ENCODE data around the gene CDH13. TPM values are rescaled to one million over a fixed set of nuclear protein-coding genes. Genes with fewer than 3 reads are reported as not detected.

Gene CDH13
- total RNA-seq, 1 donor from 2014 or later, result not detected

DNA sequence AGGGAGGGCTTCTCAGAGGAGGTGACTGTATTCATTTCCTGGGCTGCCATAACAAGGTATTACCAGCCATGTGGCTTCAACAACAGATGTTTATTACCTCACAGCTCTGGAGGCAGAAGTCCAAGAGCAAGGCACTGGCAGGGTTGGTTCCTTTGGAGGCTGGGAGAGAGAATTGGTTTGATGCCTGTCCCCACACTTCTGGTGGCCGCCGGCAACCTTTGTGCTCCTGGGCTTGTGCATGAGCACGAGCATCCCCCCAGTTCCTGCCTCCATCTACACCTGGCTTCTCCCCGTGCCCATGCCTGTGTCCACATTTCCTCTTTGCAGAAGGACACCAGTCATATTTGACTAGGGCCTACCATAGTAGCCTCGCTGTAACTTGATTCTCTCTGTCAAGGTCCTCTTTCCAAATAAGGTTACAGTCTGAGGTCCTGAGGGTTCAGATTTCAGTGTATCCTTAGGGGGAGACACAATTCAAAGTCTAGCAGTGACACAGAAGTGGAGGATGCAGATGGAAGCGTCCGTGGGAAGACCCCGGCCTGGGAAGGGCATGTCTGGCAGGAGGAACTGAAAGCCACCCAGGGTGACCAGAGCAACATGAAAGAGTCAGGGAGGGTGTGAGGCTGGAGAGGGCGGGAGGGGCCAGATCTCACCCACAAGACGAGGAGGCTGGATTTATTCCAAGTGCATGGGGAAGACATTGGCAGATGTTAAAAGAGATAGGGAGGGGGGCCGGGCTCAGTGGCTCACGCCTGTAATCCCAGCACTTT is 992.8 kb downstream of the CDH13 start:
- H3K9me3 Mint-ChIP-seq, result no peaks in the 10 kb centered on the region
- H3K4me3 Mint-ChIP-seq, result no peak overlapping the region
- ATAC-seq (ENCODE audit: low read depth), result no peak
- intact Hi-C loops (cut with micrococcal nuclease), result no loop called here
- ChIA-PET CTCF (no interaction called here), POLR2A (no interaction called here)
- no peaks in the 10 kb centered on the region for H3K36me3 Mint-ChIP-seq (ENCODE audit: low read depth)
- TF ChIP-seq, protein P1, sequence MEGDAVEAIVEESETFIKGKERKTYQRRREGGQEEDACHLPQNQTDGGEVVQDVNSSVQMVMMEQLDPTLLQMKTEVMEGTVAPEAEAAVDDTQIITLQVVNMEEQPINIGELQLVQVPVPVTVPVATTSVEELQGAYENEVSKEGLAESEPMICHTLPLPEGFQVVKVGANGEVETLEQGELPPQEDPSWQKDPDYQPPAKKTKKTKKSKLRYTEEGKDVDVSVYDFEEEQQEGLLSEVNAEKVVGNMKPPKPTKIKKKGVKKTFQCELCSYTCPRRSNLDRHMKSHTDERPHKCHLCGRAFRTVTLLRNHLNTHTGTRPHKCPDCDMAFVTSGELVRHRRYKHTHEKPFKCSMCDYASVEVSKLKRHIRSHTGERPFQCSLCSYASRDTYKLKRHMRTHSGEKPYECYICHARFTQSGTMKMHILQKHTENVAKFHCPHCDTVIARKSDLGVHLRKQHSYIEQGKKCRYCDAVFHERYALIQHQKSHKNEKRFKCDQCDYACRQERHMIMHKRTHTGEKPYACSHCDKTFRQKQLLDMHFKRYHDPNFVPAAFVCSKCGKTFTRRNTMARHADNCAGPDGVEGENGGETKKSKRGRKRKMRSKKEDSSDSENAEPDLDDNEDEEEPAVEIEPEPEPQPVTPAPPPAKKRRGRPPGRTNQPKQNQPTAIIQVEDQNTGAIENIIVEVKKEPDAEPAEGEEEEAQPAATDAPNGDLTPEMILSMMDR (IDR thresholded peaks at IDR 0.05), result no peak
- H3K27me3 Mint-ChIP-seq, result peaks cover 12% of the 10 kb centered on the region
- H3K27ac Mint-ChIP-seq, result no peak overlapping the region
- no peak for DNase-seq
- no peaks in the 10 kb centered on the region for H3K4me1 Mint-ChIP-seq

DNA sequence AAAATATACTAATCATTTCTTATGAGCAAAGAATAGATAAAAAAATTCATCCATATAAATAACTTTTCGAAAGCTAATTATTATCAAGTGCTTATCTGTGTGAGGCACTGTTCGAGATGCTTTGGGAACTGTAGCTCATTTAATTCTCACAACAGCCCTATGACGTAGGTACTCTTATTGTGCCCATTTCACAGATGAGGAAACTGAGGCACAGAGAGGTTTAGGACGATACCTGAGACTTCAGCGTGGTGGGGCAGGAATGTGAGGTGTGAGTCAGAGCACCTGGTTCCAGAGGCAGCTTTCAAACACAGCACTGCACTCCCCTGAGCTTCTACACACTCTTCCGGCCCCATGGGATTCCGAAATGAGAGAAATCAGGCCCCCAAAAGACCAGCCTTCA is 995.2 kb downstream of the CDH13 start:
- CTCF ChIA-PET, result no interaction called here

DNA sequence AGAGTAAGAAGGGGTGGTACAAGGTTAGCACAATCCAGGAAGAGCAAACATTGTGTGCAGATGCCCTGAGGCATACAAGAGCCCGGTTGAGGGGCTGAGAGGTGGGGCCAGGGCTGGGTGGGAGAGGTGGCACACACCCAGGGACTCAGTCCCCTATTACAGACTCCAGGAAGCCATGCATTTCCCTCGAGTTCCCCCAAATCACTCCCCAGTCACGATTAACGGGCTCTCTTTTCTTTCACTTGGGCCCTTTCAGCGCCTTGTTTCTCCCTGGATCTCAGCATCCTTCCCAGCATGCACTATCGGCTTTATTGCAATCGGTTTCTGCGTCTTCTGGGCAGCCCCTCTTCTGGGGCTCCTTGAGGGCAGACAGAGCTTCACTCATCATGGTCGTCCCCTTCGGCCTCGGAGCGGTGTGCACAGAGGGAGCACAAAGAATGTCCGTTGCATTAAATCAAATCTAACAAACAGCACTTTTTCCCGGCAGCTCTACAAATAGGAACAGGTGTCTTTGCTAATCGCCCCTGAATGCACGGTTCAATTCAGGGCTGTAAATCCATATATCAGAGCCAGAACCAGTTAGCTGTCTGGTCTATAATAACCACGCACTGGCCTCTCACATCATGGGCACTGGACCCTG is 996.4 kb downstream of the CDH13 start:
- ChIA-PET POLR2A (no interaction called here), CTCF (no interaction called here)
- H3K27me3 Mint-ChIP-seq, result peaks cover 8% of the 10 kb centered on the region
- TF ChIP-seq, protein P1 (IDR thresholded peaks at IDR 0.05), result no peak
- DNase-seq (no peak), ATAC-seq (ENCODE audit: low read depth) (no peak)
- no peaks in the 10 kb centered on the region for H3K4me1 Mint-ChIP-seq
- no peaks in the 10 kb centered on the region for H3K36me3 Mint-ChIP-seq (ENCODE audit: low read depth)
- H3K9me3 Mint-ChIP-seq, result no peaks in the 10 kb centered on the region
- no peak overlapping the region for H3K27ac Mint-ChIP-seq
- no peak overlapping the region for H3K4me3 Mint-ChIP-seq
- intact Hi-C loops (cut with micrococcal nuclease), result no loop called here

More for the DNA sequence above, 995.2 kb downstream of the CDH13 start:
- no peaks in the 10 kb centered on the region for H3K4me1 Mint-ChIP-seq
- no peak overlapping the region for H3K4me3 Mint-ChIP-seq
- no peak for ATAC-seq (ENCODE audit: low read depth)
- TF ChIP-seq, protein P1 (IDR thresholded peaks at IDR 0.05), result no peak
- DNase-seq, result no peak
- peaks cover 8% of the 10 kb centered on the region for H3K27me3 Mint-ChIP-seq
- H3K36me3 Mint-ChIP-seq (ENCODE audit: low read depth), result no peaks in the 10 kb centered on the region
- no peaks in the 10 kb centered on the region for H3K9me3 Mint-ChIP-seq
- intact Hi-C loops (cut with micrococcal nuclease), result no loop called here
- no peak overlapping the region for H3K27ac Mint-ChIP-seq
- POLR2A ChIA-PET, result no interaction called here

- H3K36me3 Mint-ChIP-seq (ENCODE audit: low read depth), result no peaks in the 10 kb centered on the region
- TF ChIP-seq, protein P1 (IDR thresholded peaks at IDR 0.05), result no peak
- ChIA-PET POLR2A (no interaction called here), CTCF (no interaction called here)
- H3K4me3 Mint-ChIP-seq, result no peak overlapping the region
- H3K9me3 Mint-ChIP-seq, result no peaks in the 10 kb centered on the region
- intact Hi-C loops (cut with micrococcal nuclease), result no loop called here
- DNase-seq (no peak), ATAC-seq (ENCODE audit: low read depth) (no peak)
- H3K27ac Mint-ChIP-seq, result no peak overlapping the region
- no peaks in the 10 kb centered on the region for H3K4me1 Mint-ChIP-seq
- peaks cover 8% of the 10 kb centered on the region for H3K27me3 Mint-ChIP-seq
Observed at GRCh38 chr16:83623892-83624291, 997.1 kb downstream of the CDH13 start.

DNA sequence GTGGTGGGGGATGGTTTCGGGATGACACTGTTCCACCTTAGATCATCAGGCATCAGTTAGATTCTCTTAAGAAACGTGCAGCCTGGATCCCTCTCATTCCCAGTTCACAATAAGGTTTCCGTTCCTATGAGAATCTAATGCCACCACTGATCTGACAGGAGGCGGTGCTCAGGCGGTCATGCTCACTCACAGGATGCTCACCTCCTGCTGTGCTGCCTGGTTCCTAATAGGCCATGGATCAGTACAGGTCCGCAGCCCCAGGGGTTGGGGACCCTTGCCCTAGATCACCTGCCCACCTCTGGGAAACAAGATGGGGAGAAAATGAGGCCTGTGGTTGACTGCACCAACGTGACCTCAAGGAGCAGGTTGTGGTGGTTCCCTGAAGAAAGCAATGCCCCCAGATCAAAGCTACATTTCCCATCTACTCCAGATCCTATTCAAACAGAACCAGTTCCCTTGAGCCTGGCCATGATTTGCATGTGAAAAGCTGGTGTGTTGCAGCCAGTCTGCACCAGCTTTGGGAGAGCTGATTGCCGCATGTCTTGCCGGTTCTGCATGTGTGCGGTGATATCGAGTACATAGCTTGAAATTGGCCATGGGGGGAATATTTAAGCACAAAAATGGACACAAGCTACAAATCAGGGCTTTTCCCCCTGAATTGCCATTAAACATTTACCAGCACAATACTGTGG is 997.8 kb downstream of the CDH13 start:
- DNase-seq (no peak), ATAC-seq (ENCODE audit: low read depth) (no peak)
- TF ChIP-seq, protein P1 (IDR thresholded peaks at IDR 0.05), result no peak
- Mint-ChIP-seq H3K27ac (no peak overlapping the region), H3K4me1 (no peaks in the 10 kb centered on the region), H3K36me3 (ENCODE audit: low read depth) (no peaks in the 10 kb centered on the region), H3K4me3 (no peak overlapping the region), H3K27me3 (peaks cover 5% of the 10 kb centered on the region), H3K9me3 (no peaks in the 10 kb centered on the region)
- intact Hi-C loops (cut with micrococcal nuclease), result no loop called here
- CTCF ChIA-PET, result no interaction called here
- POLR2A ChIA-PET, result no interaction called here

Measured in activated B cell treated with CpG ODN at 0.5 μM for 24 hours (primary cell).